Fibroblast of villous mesenchyme (primary cell): Measurements from ENCODE around the gene PRC1. TPM values are rescaled to one million over a fixed set of nuclear protein-coding genes. Genes with fewer than 3 reads are reported as not detected.

Experiments used
- DNase-seq: peaks from one replicate; pipeline ENCODE4 v3.0.0-alpha.2; 2010; ENCODE audit warnings: low read depth
- H3K4me3 ChIP-seq: 2 replicates; pipeline ENCODE4 v1.5.1; 2011; ENCODE audit warnings: low read depth, mild to moderate bottlenecking, low read length
- small RNA-seq: library from RNA; depleted of rRNA; stranded (forward); fragments of <200 nt; gene quantifications from one replicate; pipeline ENCODE3, GENCODE V24; 2012
- total RNA-seq: library from RNA; depleted of rRNA; stranded (reverse); fragments of >200 nt; gene quantifications from 2 replicates; pipeline ENCODE4 v1.2.3, GENCODE V29; 2012
- TF ChIP-seq, protein P1 (sequence below): IDR thresholded peaks from 2 replicates; pipeline ENCODE4 v1.5.1; 2012; ENCODE audit warnings: low read depth, mild to moderate bottlenecking, low read length; ENCODE audit not compliant: insufficient read depth

Gene PRC1
- total RNA-seq, 1 donor: 113 TPM

DNA sequence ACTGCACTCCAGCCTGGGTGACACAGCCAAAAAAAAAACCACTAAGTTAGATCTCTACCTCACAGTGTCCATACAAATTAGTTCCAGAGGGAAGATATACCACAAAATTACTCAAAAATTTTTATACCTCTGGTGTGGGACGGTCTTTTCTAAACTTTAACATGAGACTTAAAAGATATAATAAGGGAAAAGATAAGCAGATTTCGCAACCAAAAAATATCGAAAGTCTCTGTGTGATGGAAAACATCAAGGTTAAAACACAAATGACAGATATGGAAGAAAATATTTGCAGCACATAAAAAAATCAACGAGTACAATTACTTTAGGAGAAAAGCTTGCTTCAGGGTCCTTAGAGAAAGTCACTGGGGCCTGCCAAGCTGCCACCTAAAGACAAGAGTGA, 72.4 kb downstream of the PRC1 start:
- TF ChIP-seq, protein P1, sequence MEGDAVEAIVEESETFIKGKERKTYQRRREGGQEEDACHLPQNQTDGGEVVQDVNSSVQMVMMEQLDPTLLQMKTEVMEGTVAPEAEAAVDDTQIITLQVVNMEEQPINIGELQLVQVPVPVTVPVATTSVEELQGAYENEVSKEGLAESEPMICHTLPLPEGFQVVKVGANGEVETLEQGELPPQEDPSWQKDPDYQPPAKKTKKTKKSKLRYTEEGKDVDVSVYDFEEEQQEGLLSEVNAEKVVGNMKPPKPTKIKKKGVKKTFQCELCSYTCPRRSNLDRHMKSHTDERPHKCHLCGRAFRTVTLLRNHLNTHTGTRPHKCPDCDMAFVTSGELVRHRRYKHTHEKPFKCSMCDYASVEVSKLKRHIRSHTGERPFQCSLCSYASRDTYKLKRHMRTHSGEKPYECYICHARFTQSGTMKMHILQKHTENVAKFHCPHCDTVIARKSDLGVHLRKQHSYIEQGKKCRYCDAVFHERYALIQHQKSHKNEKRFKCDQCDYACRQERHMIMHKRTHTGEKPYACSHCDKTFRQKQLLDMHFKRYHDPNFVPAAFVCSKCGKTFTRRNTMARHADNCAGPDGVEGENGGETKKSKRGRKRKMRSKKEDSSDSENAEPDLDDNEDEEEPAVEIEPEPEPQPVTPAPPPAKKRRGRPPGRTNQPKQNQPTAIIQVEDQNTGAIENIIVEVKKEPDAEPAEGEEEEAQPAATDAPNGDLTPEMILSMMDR: no peak
- no peak overlapping the region for H3K4me3 ChIP-seq
- DNase-seq: no peak

DNA sequence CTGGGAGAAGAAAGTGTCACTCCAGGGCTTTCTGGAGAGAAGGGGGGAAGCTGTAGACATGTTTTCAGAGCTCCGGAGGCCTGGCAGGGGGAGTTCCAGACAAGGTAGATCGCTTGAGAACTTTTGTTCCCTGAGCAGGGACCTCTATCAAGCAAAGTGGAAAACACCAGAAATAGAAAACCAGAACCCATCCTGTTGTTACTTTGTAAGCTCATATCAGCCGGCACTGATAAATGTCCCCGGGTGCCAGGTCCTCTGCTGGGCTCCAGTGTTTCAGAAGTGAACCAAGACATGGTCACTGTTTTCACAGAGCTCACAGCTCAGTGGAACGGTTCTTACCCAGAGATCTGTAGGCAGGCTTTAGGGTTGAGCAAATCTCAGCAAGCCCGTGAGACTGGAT, 75.5 kb downstream of the PRC1 start:
- no peak overlapping the region for H3K4me3 ChIP-seq
- TF ChIP-seq, protein P1: no peak
- no peak for DNase-seq

DNA sequence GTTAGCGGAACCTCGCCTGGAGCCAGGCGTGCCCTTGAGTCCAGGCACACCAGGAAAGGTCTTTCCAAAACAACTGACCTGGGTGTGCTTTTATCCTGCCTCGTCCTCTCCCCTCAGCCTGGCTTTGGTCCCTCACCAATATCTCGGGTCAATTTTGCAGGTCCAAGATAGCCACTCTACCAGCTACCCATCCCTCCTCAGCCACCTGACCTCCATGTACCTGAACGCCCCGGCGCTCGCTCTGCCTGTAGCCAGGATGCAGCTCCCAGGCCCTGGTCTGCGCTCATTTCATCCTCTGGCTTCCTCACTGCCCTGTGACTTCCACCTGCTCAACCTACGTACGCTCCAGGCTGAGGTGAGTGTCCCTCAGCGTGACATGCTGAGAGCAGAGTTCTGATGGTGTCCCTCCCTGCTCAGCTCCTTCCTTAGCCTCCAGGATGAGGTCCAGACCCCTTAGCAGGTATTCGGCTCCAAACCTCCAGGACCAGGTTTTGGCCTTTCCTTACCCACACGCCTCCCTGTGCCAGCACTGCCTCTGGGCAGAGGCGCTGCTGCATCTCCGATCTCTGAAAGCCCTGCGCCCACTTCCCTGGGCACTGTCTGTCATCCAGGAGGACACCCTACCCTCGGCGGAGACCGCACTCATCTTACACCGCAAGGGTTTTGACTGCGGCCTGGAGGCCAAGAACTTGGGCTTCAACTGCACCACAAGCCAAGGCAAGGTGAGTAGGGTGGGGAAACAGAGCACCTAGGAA, 76.1 kb downstream of the PRC1 start:
- no peak for DNase-seq
- H3K4me3 ChIP-seq: no peak overlapping the region
- TF ChIP-seq, protein P1: no peak

DNA sequence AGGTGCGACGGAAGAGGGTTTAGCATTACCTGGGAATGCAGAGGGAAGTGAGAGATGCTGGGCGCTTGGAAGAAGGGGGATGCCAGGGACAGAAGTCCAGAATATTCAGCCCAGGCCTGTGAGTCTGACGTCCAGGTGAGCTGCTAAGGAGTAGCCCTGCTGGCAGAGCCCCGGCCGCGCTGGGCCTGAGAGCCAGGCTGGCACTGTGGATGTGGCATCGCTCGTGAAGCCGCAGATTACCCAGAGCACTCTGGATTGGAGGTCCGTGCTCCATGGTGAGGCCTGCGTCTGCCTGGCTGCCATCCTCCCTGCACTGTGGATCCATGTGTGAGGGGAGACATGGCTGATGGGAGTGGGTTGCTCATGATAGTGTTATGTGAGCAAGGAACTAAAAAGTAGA, 76.8 kb downstream of the PRC1 start:
- no peak overlapping the region for H3K4me3 ChIP-seq
- TF ChIP-seq, protein P1: no peak
- no peak for DNase-seq

DNA sequence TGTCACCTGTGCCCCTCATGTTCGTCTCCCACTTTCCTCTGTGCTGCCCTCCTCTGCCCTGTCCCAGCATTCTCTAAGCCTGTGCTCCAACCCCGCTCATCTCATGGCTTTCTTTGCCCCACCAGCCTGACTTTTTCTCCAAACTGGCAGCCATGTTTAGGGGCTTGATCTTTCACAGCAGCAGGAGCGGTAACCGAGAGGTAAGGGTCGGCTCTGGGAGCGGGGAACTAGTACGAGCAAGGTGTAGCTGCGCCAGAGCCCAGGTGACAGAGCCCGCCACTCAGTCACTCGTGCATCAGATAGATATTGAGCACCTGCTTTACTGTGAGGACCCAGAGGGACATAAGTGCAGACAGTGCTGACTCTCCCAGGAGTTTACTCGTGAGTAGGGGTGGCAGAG, 77.9 kb downstream of the PRC1 start:
- H3K4me3 ChIP-seq: no peak overlapping the region
- TF ChIP-seq, protein P1: no peak
- no peak for DNase-seq

Small RNAs within 50 kb of the gene (small RNA-seq; reads per million reads assigned to genes)
- gene RF00019: not detected

Other genes with a start within 250 kb of the PRC1 start
- gene FURIN, start 125.9 kb downstream of the PRC1 start, total RNA-seq: 38.4 and 45.1 TPM in 2 replicates
- gene FES, start 110.0 kb downstream of the PRC1 start, total RNA-seq: 17.3 and 26.1 TPM in 2 replicates
- gene MAN2A2, start 91.2 kb downstream of the PRC1 start, total RNA-seq: 11.9 and 15.1 TPM in 2 replicates
- 9.5 and 10.3 TPM in 2 replicates for gene HDDC3, start 62.0 kb downstream of the PRC1 start, total RNA-seq
- 65.1 and 69.1 TPM in 2 replicates for gene UNC45A, start 59.2 kb downstream of the PRC1 start, total RNA-seq
- gene RCCD1, start 39.7 kb downstream of the PRC1 start, total RNA-seq: 12.9 and 14.7 TPM in 2 replicates
- 6.0 and 8.4 TPM in 2 replicates for gene VPS33B, start 28.1 kb upstream of the PRC1 start, total RNA-seq
- gene SV2B, start 105.7 kb upstream of the PRC1 start, total RNA-seq: not detected in 2 replicates